Measurements from ENCODE around the gene MAP3K5. TPM values are rescaled to one million over a fixed set of nuclear protein-coding genes. Genes with fewer than 3 reads are reported as not detected.

The MAP3K5 gene
- total RNA-seq, 4 donors from 2014 or later = 26.9 to 64.5 (median 34.0) TPM

- no peak for TF ChIP-seq CTCF (IDR thresholded peaks at IDR 0.05)
- TF ChIP-seq EP300 (IDR thresholded peaks at IDR 0.05) = no peak
- no peak for TF ChIP-seq POLR2A (IDR thresholded peaks at IDR 0.05)
- no peaks in the 10 kb centered on the region for H3K27me3 ChIP-seq
- no peaks in the 10 kb centered on the region for H3K9me3 ChIP-seq
- peaks cover 0 to 25% (median 0%) of the 10 kb centered on the region in 3 donors for H3K36me3 ChIP-seq
- H3K4me3 ChIP-seq = no peak overlapping the region
- no peaks in the 10 kb centered on the region for H3K4me1 ChIP-seq
- 80 to 81% methylated on average over 6 of the region's 6 CpGs for WGBS, 2 donors
- H3K27ac ChIP-seq = no peak overlapping the region
- no peak for DNase-seq (ENCODE audit: low spot score in 2 of 2)
Observed at GRCh38 chr6:136563386-136564152, 228.7 kb downstream of the MAP3K5 start.

GRCh38 chr6:136562211-136562610 lies 230.1 kb downstream of the MAP3K5 start:
- H3K27ac ChIP-seq = no peak overlapping the region
- TF ChIP-seq CTCF (IDR thresholded peaks at IDR 0.05) (no peak), POLR2A (IDR thresholded peaks at IDR 0.05) (no peak), EP300 (IDR thresholded peaks at IDR 0.05) (no peak)
- DNase-seq (ENCODE audit: low spot score in 2 of 2) = no peak
- WGBS, 2 donors = 62 to 72% methylated on average over 2 of the region's 2 CpGs
- H3K4me3 ChIP-seq = no peak overlapping the region
- H3K27me3 ChIP-seq = no peaks in the 10 kb centered on the region
- H3K36me3 ChIP-seq = peaks cover 0 to 37% (median 0%) of the 10 kb centered on the region in 3 donors
- no peaks in the 10 kb centered on the region for H3K4me1 ChIP-seq
- no peaks in the 10 kb centered on the region for H3K9me3 ChIP-seq

- Histone ChIP-seq H3K27ac (no peak overlapping the region), H3K9me3 (no peaks in the 10 kb centered on the region), H3K36me3 (peaks cover 0 to 18% (median 0%) of the 10 kb centered on the region in 3 donors), H3K4me1 (peaks cover 0 to 17% (median 10%) of the 10 kb centered on the region in 4 donors), H3K4me3 (no peak overlapping the region), H3K27me3 (peaks cover 0 to 43% of the 10 kb centered on the region in 2 donors)
- no peak for TF ChIP-seq POLR2A (IDR thresholded peaks at IDR 0.05)
- TF ChIP-seq EP300 (IDR thresholded peaks at IDR 0.05) = no peak
- no peak for TF ChIP-seq CTCF (IDR thresholded peaks at IDR 0.05)
- 74 to 75% methylated on average over 5 of the region's 5 CpGs for WGBS, 2 donors
- no peak for DNase-seq (ENCODE audit: low spot score in 2 of 2)
Observed at GRCh38 chr6:136553166-136553787, 239.0 kb downstream of the MAP3K5 start.

- 78 to 83% methylated on average over 4 of the region's 4 CpGs for WGBS, 2 donors
- no peak for DNase-seq (ENCODE audit: low spot score in 2 of 2)
- no peak overlapping the region for H3K27ac ChIP-seq
- no peaks in the 10 kb centered on the region for H3K9me3 ChIP-seq
- peaks cover 0 to 7% (median 0%) of the 10 kb centered on the region in 3 donors for H3K36me3 ChIP-seq
- peaks cover 0 to 17% (median 10%) of the 10 kb centered on the region in 4 donors for H3K4me1 ChIP-seq
- no peak overlapping the region for H3K4me3 ChIP-seq
- H3K27me3 ChIP-seq = peaks cover 0 to 44% of the 10 kb centered on the region in 2 donors
- TF ChIP-seq EP300 (IDR thresholded peaks at IDR 0.05) (no peak), CTCF (IDR thresholded peaks at IDR 0.05) (no peak), POLR2A (IDR thresholded peaks at IDR 0.05) (no peak)
Observed at GRCh38 chr6:136552054-136552453, 240.2 kb downstream of the MAP3K5 start.

GRCh38 chr6:136551103-136551502 lies 241.2 kb downstream of the MAP3K5 start:
- TF ChIP-seq CTCF (IDR thresholded peaks at IDR 0.05) (no peak), EP300 (IDR thresholded peaks at IDR 0.05) (no peak), POLR2A (IDR thresholded peaks at IDR 0.05) (no peak)
- H3K27me3 ChIP-seq = peaks cover 0 to 50% of the 10 kb centered on the region in 2 donors
- H3K36me3 ChIP-seq = no peaks in the 10 kb centered on the region
- H3K4me3 ChIP-seq = peak overlapping the region in 1 of 4 donors; percentile 78
- DNase-seq (ENCODE audit: low spot score in 2 of 2) = no peak
- H3K4me1 ChIP-seq = peaks cover 0 to 17% (median 10%) of the 10 kb centered on the region in 4 donors
- no peak overlapping the region for H3K27ac ChIP-seq
- 59 to 64% methylated on average over 8 of the region's 8 CpGs for WGBS, 2 donors
- H3K9me3 ChIP-seq = no peaks in the 10 kb centered on the region
